ENCODE results near the gene GAA.

GAA gene

DNA sequence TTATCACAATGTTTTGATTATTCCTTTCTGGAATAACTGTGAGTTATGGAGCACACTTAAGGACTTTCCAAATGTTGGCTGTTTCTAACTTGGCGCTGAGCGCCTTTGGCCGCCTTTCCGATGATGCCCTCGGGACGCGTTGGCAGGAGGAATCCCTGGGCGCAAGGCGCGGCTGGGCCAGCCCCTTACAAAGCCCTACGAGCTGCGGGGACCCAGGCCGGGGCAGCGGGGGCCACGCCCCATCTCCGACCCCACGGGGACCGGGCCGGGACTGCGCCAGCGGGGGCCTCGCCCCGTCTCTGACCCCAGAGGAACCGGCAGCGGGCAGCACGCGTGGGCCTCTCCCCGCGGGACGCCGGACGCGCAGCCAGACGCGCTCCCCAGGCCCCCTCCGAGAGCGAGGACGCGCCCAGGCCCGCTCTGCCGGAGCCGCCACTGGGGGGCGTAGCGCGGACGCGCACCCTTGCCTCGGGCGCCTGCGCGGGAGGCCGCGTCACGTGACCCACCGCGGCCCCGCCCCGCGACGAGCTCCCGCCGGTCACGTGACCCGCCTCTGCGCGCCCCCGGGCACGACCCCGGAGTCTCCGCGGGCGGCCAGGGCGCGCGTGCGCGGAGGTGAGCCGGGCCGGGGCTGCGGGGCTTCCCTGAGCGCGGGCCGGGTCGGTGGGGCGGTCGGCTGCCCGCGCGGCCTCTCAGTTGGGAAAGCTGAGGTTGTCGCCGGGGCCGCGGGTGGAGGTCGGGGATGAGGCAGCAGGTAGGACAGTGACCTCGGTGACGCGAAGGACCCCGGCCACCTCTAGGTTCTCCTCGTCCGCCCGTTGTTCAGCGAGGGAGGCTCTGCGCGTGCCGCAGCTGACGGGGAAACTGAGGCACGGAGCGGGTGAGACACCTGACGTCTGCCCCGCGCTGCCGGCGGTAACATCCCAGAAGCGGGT lies at the start of gene GAA:
TSS of gene GAA (plus strand) at position 571 of the 935 bp plus-strand sequence. CDS start 3,006 bp downstream, outside the sequence.
- TF ChIP-seq, protein P1, sequence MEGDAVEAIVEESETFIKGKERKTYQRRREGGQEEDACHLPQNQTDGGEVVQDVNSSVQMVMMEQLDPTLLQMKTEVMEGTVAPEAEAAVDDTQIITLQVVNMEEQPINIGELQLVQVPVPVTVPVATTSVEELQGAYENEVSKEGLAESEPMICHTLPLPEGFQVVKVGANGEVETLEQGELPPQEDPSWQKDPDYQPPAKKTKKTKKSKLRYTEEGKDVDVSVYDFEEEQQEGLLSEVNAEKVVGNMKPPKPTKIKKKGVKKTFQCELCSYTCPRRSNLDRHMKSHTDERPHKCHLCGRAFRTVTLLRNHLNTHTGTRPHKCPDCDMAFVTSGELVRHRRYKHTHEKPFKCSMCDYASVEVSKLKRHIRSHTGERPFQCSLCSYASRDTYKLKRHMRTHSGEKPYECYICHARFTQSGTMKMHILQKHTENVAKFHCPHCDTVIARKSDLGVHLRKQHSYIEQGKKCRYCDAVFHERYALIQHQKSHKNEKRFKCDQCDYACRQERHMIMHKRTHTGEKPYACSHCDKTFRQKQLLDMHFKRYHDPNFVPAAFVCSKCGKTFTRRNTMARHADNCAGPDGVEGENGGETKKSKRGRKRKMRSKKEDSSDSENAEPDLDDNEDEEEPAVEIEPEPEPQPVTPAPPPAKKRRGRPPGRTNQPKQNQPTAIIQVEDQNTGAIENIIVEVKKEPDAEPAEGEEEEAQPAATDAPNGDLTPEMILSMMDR (IDR thresholded peaks at IDR 0.05; ENCODE audit: low read length): peak; percentile 58
- no peak for TF ChIP-seq EZH2 (IDR thresholded peaks at IDR 0.05; ENCODE audit: borderline replicate concordance, low read length)
- Histone ChIP-seq H3K9ac (ENCODE audit: low read length) (peak within 1 kb of the TSS; percentile 89), H3K9me3 (ENCODE audit: low read length) (no peaks in the 10 kb centered on the region), H4K20me1 (ENCODE audit: insufficient read depth, low read length) (no peaks in the 10 kb centered on the region), H3K4me1 (ENCODE audit: insufficient read depth, low read length, severe bottlenecking) (peaks cover 16% of the 10 kb centered on the region), H3K4me2 (ENCODE audit: low read length) (peak within 1 kb of the TSS; percentile 100), H2AFZ (ENCODE audit: low read length) (peak within 1 kb of the TSS; percentile 48), H3K9me2 (ENCODE audit: low read depth, low read length) (no peaks in the 10 kb centered on the region), H3K79me2 (ENCODE audit: insufficient read depth, low read length) (no peaks in the 10 kb centered on the region), H3K27me3 (ENCODE audit: insufficient read depth, low read length) (peaks cover 5% of the 10 kb centered on the region; the same call in 1 of the 2 replicates), H3K27ac (ENCODE audit: low read depth, low read length, poor library complexity, severe bottlenecking) (no peak within 1 kb of the TSS), H3K36me3 (ENCODE audit: insufficient read depth, low read length) (no peaks in the 10 kb centered on the region), H3F3A (ENCODE audit: insufficient read depth, low read length) (no peaks in the 10 kb centered on the region), H3K4me3 (ENCODE audit: low read depth, low read length, poor library complexity, severe bottlenecking) (peak within 1 kb of the TSS; percentile 87)

DNA sequence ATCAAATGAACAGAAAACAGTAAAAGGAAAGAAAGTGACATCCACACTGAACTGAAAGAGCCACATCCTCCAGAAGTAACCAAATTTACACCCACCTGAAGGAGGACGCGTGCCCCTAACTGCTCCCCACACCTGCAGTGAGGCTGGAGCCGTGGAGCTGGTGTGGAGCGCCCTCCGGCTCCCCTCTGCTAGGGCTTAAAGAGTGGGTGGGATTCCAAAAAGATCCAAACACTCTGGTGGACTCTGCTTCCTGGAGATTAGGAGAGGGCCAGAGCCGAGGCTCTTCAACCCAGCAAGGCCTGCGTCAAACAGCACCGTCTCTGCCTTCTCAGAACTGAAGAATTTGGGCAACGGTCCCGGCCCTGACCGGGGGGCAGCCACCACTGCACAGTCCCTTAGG lies 49.7 kb upstream of the GAA start:
- Histone ChIP-seq H3K4me1 (ENCODE audit: insufficient read depth, low read length, severe bottlenecking) (no peaks in the 10 kb centered on the region), H3F3A (ENCODE audit: insufficient read depth, low read length) (no peaks in the 10 kb centered on the region), H3K9me3 (ENCODE audit: low read length) (no peaks in the 10 kb centered on the region), H3K4me3 (ENCODE audit: low read depth, low read length, poor library complexity, severe bottlenecking) (no peak overlapping the region), H3K27me3 (ENCODE audit: insufficient read depth, low read length) (peaks cover 8% of the 10 kb centered on the region; the same call in 1 of the 2 replicates), H3K4me2 (ENCODE audit: low read length) (no peak overlapping the region), H4K20me1 (ENCODE audit: insufficient read depth, low read length) (no peaks in the 10 kb centered on the region), H3K9ac (ENCODE audit: low read length) (no peak overlapping the region), H2AFZ (ENCODE audit: low read length) (no peak overlapping the region), H3K27ac (ENCODE audit: low read depth, low read length, poor library complexity, severe bottlenecking) (no peak overlapping the region), H3K36me3 (ENCODE audit: insufficient read depth, low read length) (no peaks in the 10 kb centered on the region), H3K79me2 (ENCODE audit: insufficient read depth, low read length) (no peaks in the 10 kb centered on the region), H3K9me2 (ENCODE audit: low read depth, low read length) (no peaks in the 10 kb centered on the region)
- TF ChIP-seq, protein P1 (IDR thresholded peaks at IDR 0.05; ENCODE audit: low read length): no peak
- TF ChIP-seq EZH2 (IDR thresholded peaks at IDR 0.05; ENCODE audit: borderline replicate concordance, low read length): no peak

DNA sequence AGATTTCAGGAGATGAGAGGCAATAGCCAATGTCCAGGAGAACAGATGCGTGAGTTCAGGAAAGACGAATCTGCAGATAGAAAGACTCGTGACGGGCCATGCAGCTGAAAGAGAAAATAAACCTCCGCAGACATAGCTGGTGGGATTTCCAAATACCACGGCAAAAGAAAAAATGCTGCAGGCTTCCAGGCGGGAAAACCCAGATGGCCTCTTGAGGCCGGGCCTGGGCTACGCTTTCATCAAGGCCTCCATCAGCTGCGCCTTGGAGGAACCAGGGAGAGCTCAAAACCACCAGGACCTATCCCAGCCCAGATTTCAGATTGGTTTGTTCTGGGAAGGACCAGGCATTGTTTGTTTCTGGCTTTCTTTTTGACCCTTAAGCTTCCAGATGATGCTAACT lies 48.3 kb upstream of the GAA start:
- Histone ChIP-seq H2AFZ (ENCODE audit: low read length) (no peak overlapping the region), H3K36me3 (ENCODE audit: insufficient read depth, low read length) (no peaks in the 10 kb centered on the region), H3K4me2 (ENCODE audit: low read length) (no peak overlapping the region), H3K79me2 (ENCODE audit: insufficient read depth, low read length) (no peaks in the 10 kb centered on the region), H3K9me3 (ENCODE audit: low read length) (no peaks in the 10 kb centered on the region), H3K27me3 (ENCODE audit: insufficient read depth, low read length) (peaks cover 8% of the 10 kb centered on the region; the same call in 1 of the 2 replicates), H3K9ac (ENCODE audit: low read length) (no peak overlapping the region), H3K9me2 (ENCODE audit: low read depth, low read length) (no peaks in the 10 kb centered on the region), H4K20me1 (ENCODE audit: insufficient read depth, low read length) (no peaks in the 10 kb centered on the region), H3K4me3 (ENCODE audit: low read depth, low read length, poor library complexity, severe bottlenecking) (no peak overlapping the region), H3K27ac (ENCODE audit: low read depth, low read length, poor library complexity, severe bottlenecking) (no peak overlapping the region), H3K4me1 (ENCODE audit: insufficient read depth, low read length, severe bottlenecking) (no peaks in the 10 kb centered on the region), H3F3A (ENCODE audit: insufficient read depth, low read length) (no peaks in the 10 kb centered on the region)
- TF ChIP-seq EZH2 (IDR thresholded peaks at IDR 0.05; ENCODE audit: borderline replicate concordance, low read length): no peak
- TF ChIP-seq, protein P1 (IDR thresholded peaks at IDR 0.05; ENCODE audit: low read length): no peak

All from OCI-LY1 (cell line).